Sciatic nerve (tissue), 2 donors: ENCODE results near the gene MLXIPL. TPM values are rescaled to one million over a fixed set of nuclear protein-coding genes. Genes with fewer than 3 reads are reported as not detected.
"Not testable (repeated sequence)": the region's sequence is repeated elsewhere in the genome, so short reads cannot be mapped to it uniquely, and the experiment has no call there.

Source experiments
- ATAC-seq: fragments of 200-7000 bp; cut with Tn5 transposase; one replicate; pipeline ENCODE4 v1.9.1; 2020; ENCODE audit warnings: mild to moderate bottlenecking, moderate library complexity
- DNase-seq: peaks from one replicate; pipeline ENCODE4 v3.0.0-alpha.2; 2020; ENCODE audit warnings: low spot score
- intact Hi-C: fragments of 100-400 bp; cut with DNase I; formaldehyde crosslinking; loops from one replicate; pipeline ENCODE4 v1.14.2; 2022
- total RNA-seq: library from RNA; stranded (reverse); fragmentation: NEBNext Ultra II Directional; extraction: Animal tissue kit (Norgen Biotek cat#: 25700); gene quantifications from one replicate; pipeline ENCODE4 v1.2.1, GENCODE V29; 2021
- donor health status: DM: no; HTN: no; CAD: no.
- donor health status: DM: no; HTN: no; CAD: no.

MLXIPL gene
- total RNA-seq, 1 donor from 2014 or later, result 23.8 TPM

GRCh38 chr7:73619394-73619793 lies 4.9 kb downstream of the MLXIPL start:
- ATAC-seq, DNase-seq, intact Hi-C loops: not testable (repeated sequence)

GRCh38 chr7:73618538-73618937 lies 5.8 kb downstream of the MLXIPL start:
- no peak for DNase-seq
- intact Hi-C loops, result no loop called here
- no peak for ATAC-seq

- ATAC-seq, intact Hi-C loops, DNase-seq: not testable (repeated sequence)
Measured at GRCh38 chr7:73617520-73617919, 6.8 kb downstream of the MLXIPL start.

GRCh38 chr7:73615886-73616285 lies 8.4 kb downstream of the MLXIPL start:
- DNase-seq (no peak), ATAC-seq (peak; percentile 23)
- intact Hi-C loops, result no loop called here

GRCh38 chr7:73614937-73615336 lies 9.4 kb downstream of the MLXIPL start:
- not testable (repeated sequence) for DNase-seq, ATAC-seq
- intact Hi-C loops, result loop anchor here (5.0 kb wide), 1 partner anchor 52 kb away; the partner anchor contains the start of gene VPS37D

GRCh38 chr7:73613954-73614735 lies 10.2 kb downstream of the MLXIPL start:
- ATAC-seq, result no peak
- intact Hi-C loops, result loop anchor here (5.0 kb wide), 1 partner anchor 53 kb away; the partner anchor contains the start of gene VPS37D

GRCh38 chr7:73612598-73613269 lies 11.6 kb downstream of the MLXIPL start:
- intact Hi-C loops, result loop anchor here (5.0 kb wide), 1 partner anchor 55 kb away; the partner anchor contains the start of gene VPS37D
- DNase-seq (no peak), ATAC-seq (peak; percentile 19)

More at GRCh38 chr7:73613954-73614735, 10.2 kb downstream of the MLXIPL start:
- DNase-seq, result no peak

- DNase-seq (no peak), ATAC-seq (no peak)
- intact Hi-C loops, result loop anchor here (5.0 kb wide), 1 partner anchor 56 kb away; the partner anchor contains the start of gene VPS37D
Measured at GRCh38 chr7:73611017-73611555, 13.2 kb downstream of the MLXIPL start.

GRCh38 chr7:73610105-73610504 lies 14.2 kb downstream of the MLXIPL start:
- intact Hi-C loops, result loop anchor here (5.0 kb wide), 1 partner anchor 57 kb away; the partner anchor contains the start of gene VPS37D
- no peak for ATAC-seq
- DNase-seq, result no peak

GRCh38 chr7:73607692-73607983 lies 16.7 kb downstream of the MLXIPL start:
- not testable (repeated sequence) for ATAC-seq, DNase-seq
- intact Hi-C loops, result loop anchor here (5.0 kb wide), 1 partner anchor 120 kb away; no protein-coding TSS in a partner anchor

GRCh38 chr7:73606801-73607691 lies 17.3 kb downstream of the MLXIPL start:
- intact Hi-C loops, result loop anchor here (5.0 kb wide), 1 partner anchor 120 kb away; no protein-coding TSS in a partner anchor
- ATAC-seq (peak; percentile 77), DNase-seq (peak; percentile 77)

- intact Hi-C loops, result loop anchor here (5.0 kb wide), 1 partner anchor 122 kb away; no protein-coding TSS in a partner anchor
- no peak for ATAC-seq
- DNase-seq, result no peak
Measured at GRCh38 chr7:73605601-73606220, 18.6 kb downstream of the MLXIPL start.

GRCh38 chr7:73602721-73603651 lies 21.3 kb downstream of the MLXIPL start:
- no peak for ATAC-seq
- intact Hi-C loops, result no loop called here

GRCh38 chr7:73599916-73600315 lies 24.4 kb downstream of the MLXIPL start:
- no peak for ATAC-seq
- intact Hi-C loops, result no loop called here
- DNase-seq, result no peak

More at GRCh38 chr7:73602721-73603651, 21.3 kb downstream of the MLXIPL start:
- no peak for DNase-seq

GRCh38 chr7:73599151-73599882 lies 25.0 kb downstream of the MLXIPL start:
- intact Hi-C loops, result no loop called here
- no peak for ATAC-seq
- DNase-seq, result no peak

- intact Hi-C loops, result no loop called here
- ATAC-seq (no peak), DNase-seq (no peak)
Measured at GRCh38 chr7:73597978-73598782, 26.1 kb downstream of the MLXIPL start.
